A549 (cell line): Measurements from ENCODE around the gene CFAP46.

Experiments
- CBX8 ChIP-seq: fragments of 200-600 bp; sonication (generic); IDR thresholded peaks from 2 replicates; pipeline ENCODE4 v1.6.1; 2016
- CEBPB ChIP-seq, 2 experiments: fragments of >200 bp in 1 of 2; sonication (Bioruptor Twin) in 1 of 2; formaldehyde crosslinking in 1 of 2; IDR thresholded peaks; 2 replicates each; pipeline ENCODE4 v1.6.1; 2012 to 2016
- CHD2 ChIP-seq: fragments of 150-350 bp; IDR thresholded peaks from 2 replicates; pipeline ENCODE4 v1.6.1; 2014; ENCODE audit warnings: low read length; ENCODE audit not compliant: partially characterized antibody
- EP300 ChIP-seq, 2 experiments: fragments of >200 bp; sonication (Bioruptor Twin); formaldehyde crosslinking; IDR thresholded peaks; 2 replicates in 1 of 2; 3 replicates in 1 of 2; pipeline ENCODE4 v1.6.1; 2016 to 2017
- MAFK ChIP-seq: fragments of 450-650 bp; IDR thresholded peaks from 2 replicates; pipeline ENCODE4 v1.6.1; 2014; ENCODE audit not compliant: partially characterized antibody
- NR3C1 ChIP-seq: fragments of >200 bp; sonication (Bioruptor Twin); formaldehyde crosslinking; IDR thresholded peaks from 3 replicates; pipeline ENCODE4 v1.6.1; 2017
- PHF8 ChIP-seq: fragments of 200-600 bp; sonication (generic); IDR thresholded peaks from 2 replicates; pipeline ENCODE4 v1.6.1; 2016; ENCODE audit warnings: low read depth, mild to moderate bottlenecking, antibody characterized with exemption, moderate library complexity, borderline replicate concordance
- POLR2A ChIP-seq: IDR thresholded peaks from 2 replicates; pipeline ENCODE4 v1.6.1; 2012; ENCODE audit warnings: mild to moderate bottlenecking, low read length
- TF ChIP-seq, protein P1 (sequence below): fragments of 150-350 bp; IDR thresholded peaks from 2 replicates; pipeline ENCODE4 v1.6.1; 2014; ENCODE audit warnings: low read depth, mild to moderate bottlenecking, low read length
- TF ChIP-seq, protein P2 (sequence below): fragments of >200 bp; sonication (Bioruptor Twin); formaldehyde crosslinking; IDR thresholded peaks from 3 replicates; pipeline ENCODE4 v1.5.1; 2016
- TF ChIP-seq, protein P3 (sequence below): IDR thresholded peaks from 2 replicates; pipeline ENCODE4 v1.6.1; 2012
- TF ChIP-seq, protein P4 (sequence below): IDR thresholded peaks from 2 replicates; pipeline ENCODE4 v1.6.1; 2012; ENCODE audit warnings: low read depth, borderline replicate concordance
- TF ChIP-seq, protein P5 (sequence below): fragments of >200 bp; sonication (Bioruptor Twin); formaldehyde crosslinking; IDR thresholded peaks from 3 replicates; pipeline ENCODE4 v1.6.1; 2016
- TF ChIP-seq, protein P6 (sequence below): IDR thresholded peaks from 2 replicates; pipeline ENCODE4 v1.6.1; 2012

DNA sequence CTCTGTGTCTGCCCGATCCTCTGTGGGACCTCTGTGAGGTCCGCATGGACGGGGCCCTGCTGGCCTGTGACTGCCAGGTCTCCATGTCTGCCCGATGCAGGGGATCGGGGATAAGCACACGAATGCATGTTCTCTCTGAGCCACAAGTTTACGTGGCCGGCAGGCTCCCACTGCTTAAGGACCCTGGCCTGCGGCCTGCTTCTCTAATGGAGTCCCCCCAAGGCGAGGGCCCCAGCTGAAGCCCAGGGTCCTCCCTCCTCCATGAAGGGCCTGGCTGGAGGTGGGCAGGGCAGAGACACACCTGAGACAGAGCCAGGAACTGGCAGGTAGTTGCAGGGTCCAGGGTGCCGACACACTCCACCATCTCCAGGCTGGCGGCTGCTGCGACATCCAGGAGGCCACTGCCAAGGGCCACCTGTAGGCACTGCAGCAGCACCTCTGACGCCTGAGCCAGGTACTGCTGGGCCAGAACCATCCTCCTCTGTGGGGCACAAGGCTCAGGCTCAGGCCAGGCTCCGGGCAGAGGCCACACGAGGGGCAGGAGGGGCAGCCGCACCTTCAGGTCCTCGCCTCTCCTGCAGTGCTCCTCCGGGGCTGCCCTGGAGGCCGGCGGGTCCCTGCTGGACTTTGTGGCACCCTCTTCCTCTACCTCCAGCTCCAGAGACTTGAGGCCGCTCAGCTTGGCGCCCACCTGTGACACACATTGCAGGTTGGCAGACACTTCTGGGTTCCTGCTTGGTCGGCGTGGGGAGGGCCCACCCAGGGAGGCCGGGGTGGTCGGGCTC lies 95.5 kb downstream of the CFAP46 start:
- TF ChIP-seq, protein P1, sequence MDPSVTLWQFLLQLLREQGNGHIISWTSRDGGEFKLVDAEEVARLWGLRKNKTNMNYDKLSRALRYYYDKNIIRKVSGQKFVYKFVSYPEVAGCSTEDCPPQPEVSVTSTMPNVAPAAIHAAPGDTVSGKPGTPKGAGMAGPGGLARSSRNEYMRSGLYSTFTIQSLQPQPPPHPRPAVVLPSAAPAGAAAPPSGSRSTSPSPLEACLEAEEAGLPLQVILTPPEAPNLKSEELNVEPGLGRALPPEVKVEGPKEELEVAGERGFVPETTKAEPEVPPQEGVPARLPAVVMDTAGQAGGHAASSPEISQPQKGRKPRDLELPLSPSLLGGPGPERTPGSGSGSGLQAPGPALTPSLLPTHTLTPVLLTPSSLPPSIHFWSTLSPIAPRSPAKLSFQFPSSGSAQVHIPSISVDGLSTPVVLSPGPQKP = no peak
- TF ChIP-seq POLR2A (no peak), EP300 (IDR thresholded peaks at IDR 0.05) (no peak), MAFK (no peak), CHD2 (no peak), CEBPB (IDR thresholded peaks at IDR 0.05) (no peak), CBX8 (no peak), NR3C1 (no peak), PHF8 (no peak)
- TF ChIP-seq, protein P2, sequence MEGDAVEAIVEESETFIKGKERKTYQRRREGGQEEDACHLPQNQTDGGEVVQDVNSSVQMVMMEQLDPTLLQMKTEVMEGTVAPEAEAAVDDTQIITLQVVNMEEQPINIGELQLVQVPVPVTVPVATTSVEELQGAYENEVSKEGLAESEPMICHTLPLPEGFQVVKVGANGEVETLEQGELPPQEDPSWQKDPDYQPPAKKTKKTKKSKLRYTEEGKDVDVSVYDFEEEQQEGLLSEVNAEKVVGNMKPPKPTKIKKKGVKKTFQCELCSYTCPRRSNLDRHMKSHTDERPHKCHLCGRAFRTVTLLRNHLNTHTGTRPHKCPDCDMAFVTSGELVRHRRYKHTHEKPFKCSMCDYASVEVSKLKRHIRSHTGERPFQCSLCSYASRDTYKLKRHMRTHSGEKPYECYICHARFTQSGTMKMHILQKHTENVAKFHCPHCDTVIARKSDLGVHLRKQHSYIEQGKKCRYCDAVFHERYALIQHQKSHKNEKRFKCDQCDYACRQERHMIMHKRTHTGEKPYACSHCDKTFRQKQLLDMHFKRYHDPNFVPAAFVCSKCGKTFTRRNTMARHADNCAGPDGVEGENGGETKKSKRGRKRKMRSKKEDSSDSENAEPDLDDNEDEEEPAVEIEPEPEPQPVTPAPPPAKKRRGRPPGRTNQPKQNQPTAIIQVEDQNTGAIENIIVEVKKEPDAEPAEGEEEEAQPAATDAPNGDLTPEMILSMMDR = no peak
- TF ChIP-seq, protein P3, sequence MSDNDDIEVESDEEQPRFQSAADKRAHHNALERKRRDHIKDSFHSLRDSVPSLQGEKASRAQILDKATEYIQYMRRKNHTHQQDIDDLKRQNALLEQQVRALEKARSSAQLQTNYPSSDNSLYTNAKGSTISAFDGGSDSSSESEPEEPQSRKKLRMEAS = no peak
- TF ChIP-seq, protein P4, sequence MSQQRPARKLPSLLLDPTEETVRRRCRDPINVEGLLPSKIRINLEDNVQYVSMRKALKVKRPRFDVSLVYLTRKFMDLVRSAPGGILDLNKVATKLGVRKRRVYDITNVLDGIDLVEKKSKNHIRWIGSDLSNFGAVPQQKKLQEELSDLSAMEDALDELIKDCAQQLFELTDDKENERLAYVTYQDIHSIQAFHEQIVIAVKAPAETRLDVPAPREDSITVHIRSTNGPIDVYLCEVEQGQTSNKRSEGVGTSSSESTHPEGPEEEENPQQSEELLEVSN = no peak
- TF ChIP-seq, protein P5, sequence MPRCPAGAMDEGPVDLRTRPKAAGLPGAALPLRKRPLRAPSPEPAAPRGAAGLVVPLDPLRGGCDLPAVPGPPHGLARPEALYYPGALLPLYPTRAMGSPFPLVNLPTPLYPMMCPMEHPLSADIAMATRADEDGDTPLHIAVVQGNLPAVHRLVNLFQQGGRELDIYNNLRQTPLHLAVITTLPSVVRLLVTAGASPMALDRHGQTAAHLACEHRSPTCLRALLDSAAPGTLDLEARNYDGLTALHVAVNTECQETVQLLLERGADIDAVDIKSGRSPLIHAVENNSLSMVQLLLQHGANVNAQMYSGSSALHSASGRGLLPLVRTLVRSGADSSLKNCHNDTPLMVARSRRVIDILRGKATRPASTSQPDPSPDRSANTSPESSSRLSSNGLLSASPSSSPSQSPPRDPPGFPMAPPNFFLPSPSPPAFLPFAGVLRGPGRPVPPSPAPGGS = no peak
- TF ChIP-seq, protein P6, sequence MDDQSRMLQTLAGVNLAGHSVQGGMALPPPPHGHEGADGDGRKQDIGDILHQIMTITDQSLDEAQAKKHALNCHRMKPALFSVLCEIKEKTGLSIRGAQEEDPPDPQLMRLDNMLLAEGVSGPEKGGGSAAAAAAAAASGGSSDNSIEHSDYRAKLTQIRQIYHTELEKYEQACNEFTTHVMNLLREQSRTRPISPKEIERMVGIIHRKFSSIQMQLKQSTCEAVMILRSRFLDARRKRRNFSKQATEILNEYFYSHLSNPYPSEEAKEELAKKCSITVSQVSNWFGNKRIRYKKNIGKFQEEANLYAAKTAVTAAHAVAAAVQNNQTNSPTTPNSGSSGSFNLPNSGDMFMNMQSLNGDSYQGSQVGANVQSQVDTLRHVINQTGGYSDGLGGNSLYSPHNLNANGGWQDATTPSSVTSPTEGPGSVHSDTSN = no peak
